GM21515 (cell line): ENCODE results near the gene CSRNP3.
"Not testable (repeated sequence)": the region's sequence is repeated elsewhere in the genome, so short reads cannot be mapped to it uniquely, and the experiment has no call there.

Experiments
- ATAC-seq: cut with Tn5 transposase; IDR thresholded peaks from one replicate; pipeline ENCODE4 v1.9.1; 2021; ENCODE audit not compliant: unreplicated experiment

Gene CSRNP3

GRCh38 chr2:165582863-165583506 lies 113.5 kb downstream of the CSRNP3 start:
- no peak for ATAC-seq

DNA sequence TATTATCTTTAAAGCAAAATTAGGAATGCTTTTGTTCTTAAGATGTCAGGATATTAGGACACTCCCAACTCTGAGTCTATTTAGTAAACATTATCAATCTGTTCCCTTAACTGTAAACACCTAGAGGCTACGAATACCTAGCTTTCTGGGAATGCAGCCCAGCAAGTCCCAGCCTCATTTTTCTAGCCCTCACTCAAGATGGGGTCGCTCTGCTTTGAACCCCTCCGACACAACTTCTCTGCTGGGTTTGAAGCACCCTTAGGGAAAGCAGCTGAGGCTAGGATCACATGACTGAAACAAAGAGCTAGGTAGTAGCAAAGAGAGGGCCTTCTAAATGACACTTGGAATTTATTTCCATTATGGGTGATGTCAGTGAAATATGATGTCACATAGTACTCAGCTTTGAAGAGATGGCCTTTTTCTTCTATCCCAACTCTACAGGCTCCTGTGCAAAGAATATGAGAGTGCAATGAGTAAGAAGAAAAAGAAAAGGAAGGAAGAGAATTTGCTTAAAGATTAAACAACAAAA lies 114.7 kb downstream of the CSRNP3 start:
- no peak for ATAC-seq

- no peak for ATAC-seq
These were observed 116.5 kb downstream of the CSRNP3 start for GRCh38 chr2:165586019-165586418.

- peak; percentile 80 for ATAC-seq
These were observed 117.9 kb downstream of the CSRNP3 start for GRCh38 chr2:165587335-165587938.

GRCh38 chr2:165590999-165591398 lies 121.5 kb downstream of the CSRNP3 start:
- not testable (repeated sequence) for ATAC-seq

DNA sequence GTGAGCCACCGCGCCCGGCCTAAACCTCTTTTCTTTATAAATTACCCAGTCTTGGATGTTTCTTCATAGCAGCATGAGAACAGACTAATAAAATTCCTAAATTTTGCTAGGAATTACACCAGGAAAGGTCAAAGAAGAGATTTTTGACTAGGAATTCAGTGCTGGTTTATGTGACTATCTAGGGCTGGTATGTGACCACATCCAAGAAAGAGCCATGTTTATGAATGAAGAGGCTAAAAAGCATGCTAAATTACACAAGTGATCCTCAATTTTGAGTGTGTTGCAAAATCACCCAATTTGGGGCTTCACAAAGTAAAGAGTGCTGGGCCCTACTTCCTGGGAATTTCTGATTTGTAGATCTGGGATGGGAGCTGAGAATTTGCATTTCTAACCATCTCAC lies 123.6 kb downstream of the CSRNP3 start:
- ATAC-seq: no peak

- no peak for ATAC-seq
These were observed 124.9 kb downstream of the CSRNP3 start for GRCh38 chr2:165594231-165594934.

DNA sequence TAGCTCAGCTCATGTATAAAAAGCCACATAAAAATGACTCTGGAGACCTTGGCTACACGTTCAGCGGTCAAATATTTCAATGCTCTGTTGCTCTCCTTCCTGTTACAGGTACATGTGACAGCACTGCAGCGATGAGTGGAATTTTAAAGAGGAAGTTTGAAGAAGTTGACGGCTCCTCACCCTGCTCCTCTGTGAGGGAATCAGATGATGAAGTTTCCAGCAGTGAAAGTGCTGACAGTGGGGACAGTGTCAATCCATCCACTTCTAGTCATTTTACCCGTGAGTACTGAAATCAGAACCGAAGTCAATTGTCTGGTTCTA lies 125.4 kb downstream of the CSRNP3 start:
- peak; percentile 96 for ATAC-seq

GRCh38 chr2:165596788-165597187 lies 127.3 kb downstream of the CSRNP3 start:
- ATAC-seq: no peak

GRCh38 chr2:165601065-165601830 lies 131.8 kb downstream of the CSRNP3 start:
- ATAC-seq: no peak

- ATAC-seq: no peak
These were observed 132.5 kb downstream of the CSRNP3 start for GRCh38 chr2:165601928-165602521.

GRCh38 chr2:165609672-165610071 lies 140.2 kb downstream of the CSRNP3 start:
- no peak for ATAC-seq

DNA sequence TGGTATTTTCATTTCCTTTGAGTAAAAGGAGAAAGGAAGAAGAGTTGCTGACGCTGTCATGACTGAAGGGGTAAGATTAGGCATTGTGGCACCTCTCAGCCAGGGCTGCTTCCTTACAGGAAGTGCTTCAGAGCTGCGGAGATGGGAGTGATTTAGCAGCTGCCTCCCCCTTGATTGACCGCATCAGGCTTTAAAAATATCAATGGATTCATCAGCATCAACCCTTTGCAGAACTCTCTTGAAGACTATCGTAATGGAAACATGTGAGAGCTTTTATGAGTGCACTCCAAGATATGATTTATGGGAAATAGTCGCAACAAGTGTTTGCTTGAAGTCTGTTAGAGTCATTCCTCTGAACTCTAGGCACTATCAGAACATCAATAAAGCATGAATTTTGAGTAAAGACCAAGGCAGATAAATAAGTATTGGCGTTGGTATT lies 141.1 kb downstream of the CSRNP3 start:
- ATAC-seq: no peak

DNA sequence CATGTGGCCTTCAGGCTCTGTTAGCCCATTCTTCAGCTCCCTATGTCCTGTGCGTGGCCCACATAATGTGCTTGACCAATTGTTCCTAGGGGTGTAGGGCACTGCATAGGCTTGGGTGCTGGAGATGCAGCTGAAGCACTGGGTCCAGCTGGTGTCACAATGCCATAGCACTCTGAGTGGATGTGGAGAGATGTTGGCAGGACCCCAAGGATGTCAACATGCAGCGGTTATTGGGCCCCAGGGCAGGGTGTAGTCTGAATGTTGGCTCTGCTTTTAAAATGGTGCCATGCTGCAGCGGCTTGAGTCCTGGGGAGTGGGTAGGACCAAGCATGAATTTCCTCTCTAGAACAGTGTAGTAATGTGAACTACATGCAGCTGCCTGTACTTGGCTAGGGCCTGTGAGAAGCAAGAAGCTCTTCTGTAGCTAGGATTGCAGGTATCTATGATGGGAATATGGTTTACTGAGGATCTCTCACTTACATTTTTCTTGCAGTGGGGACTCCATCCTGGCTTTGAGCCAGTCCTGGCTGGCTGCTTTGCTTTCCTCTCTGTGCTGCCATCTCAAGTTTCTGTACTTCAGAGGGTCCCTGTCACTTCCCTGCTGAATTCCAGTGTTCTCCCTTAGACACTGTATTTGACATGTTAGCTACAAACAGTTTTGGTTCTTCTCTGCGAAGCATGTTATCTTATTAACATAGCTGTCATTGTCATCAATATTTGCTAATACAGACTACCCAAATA lies 148.4 kb downstream of the CSRNP3 start:
- no peak for ATAC-seq

DNA sequence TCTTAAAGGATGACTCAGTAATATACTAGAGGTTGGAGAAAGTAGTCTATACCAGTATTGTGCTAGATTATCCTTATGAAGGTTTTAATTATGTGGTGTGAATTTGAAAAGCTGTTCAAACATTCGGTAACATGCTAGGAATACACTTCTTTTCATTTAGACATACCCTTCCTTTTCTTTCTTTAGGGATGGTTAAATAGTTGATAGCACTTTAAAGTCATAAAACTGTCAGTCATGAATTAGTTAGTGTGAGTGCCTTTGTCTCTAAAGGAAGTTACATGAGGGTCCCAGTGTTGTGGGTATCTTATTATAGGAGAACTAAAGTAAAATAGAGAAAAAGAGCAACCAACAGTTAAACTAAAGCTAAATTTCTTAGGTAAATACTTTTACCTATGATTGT lies 149.3 kb downstream of the CSRNP3 start:
- no peak for ATAC-seq

DNA sequence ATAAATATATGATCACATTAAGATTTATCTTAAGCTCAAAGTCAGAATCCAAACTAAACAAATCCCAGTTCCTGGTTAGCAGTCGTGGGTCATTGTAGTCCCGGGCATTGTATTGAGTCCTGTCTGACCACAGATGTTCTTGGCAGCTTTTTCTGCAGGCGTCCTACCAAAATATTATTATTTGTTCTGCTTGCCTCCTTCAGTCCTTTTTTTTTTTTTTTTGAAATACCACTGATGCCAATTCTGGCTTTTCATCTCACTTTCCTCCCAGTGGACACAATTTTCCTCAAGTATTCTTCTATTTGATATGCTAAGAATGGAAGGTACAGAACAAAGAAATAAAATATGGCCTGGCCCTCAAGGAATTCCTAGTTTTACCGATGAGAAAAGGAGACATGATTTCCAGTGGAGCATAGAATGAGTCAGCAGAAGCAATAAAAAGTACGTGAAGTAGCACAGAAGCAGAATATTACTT lies 151.6 kb downstream of the CSRNP3 start:
- no peak for ATAC-seq

DNA sequence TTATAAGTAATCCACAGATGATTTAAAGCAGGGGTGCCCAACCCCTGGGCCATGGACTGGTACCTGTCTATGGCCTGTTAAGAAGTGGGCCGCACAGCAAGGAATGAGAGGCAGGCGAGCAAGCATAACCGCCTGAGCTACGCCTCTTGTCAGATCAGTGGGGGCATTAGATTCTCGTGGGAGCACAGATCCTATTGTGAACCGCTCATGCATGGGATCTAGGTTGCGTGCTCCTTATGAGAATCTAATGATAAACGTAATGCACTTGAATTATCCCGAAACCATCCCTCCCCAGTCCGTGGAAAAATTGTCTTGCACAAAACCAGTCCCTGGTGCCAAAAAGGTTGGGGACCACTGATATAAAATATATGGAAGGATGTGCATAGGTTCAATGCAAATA lies 153.7 kb downstream of the CSRNP3 start:
- ATAC-seq: no peak

DNA sequence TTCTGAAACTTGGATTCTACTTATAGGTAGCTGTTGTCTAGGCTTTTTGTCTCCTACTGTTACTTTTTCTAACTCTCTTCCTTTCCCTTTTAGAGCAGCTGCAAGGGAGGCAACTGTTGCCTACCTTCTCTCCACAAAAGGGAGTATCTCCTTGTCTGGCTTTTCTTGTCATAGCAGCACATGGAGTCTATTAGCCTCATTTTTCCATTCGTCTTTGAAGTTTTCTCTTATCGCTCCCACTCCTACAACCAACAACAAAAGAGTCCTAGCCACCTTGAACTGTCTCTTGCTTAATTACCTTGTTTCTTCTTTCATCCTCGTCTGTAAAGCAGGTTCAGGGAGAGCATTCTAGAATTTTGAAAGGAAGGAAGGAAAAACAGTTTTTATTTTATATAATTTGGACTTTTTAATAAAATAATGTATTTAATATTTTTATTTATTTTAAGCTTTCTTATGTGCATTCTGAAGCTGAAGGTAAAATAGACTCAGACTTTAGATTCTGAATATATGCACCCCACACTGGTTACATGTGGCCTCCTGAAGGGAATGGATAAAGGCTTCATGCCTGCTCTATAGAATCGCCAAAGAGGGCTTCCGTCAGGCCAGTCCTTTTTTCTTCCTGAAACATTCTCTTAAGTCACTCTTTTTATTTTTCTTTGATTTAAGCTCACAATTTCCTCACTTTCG lies 154.4 kb downstream of the CSRNP3 start:
- ATAC-seq: no peak

- ATAC-seq: no peak
These were observed 154.9 kb downstream of the CSRNP3 start for GRCh38 chr2:165624470-165624800.

- ATAC-seq: no peak
These were observed 158.0 kb downstream of the CSRNP3 start for GRCh38 chr2:165627470-165627869.
